ENCODE measurements around the gene GRIA2.

The GRIA2 gene

GRCh38 chr4:157327666-157328065 is 107.1 kb downstream of the GRIA2 start:
- no peaks in the 10 kb centered on the region for H3K4me1 ChIP-seq (ENCODE audit: control extremely low read depth in 1 of 4, control insufficient read depth in 4 of 4, insufficient read depth in 4 of 4, low read length in 3 of 4)
- H3K4me3 ChIP-seq (ENCODE audit: control insufficient read depth in 1 of 7, extremely low read depth in 1 of 7, insufficient read depth in 4 of 7, low read depth in 2 of 7, low read length in 6 of 7), result no peak overlapping the region
- 40% methylated on average over 1 of the region's 2 CpGs for WGBS (ENCODE audit: insufficient coverage)
- POLR2A ChIA-PET, result no interaction called here
- no peak for DNase-seq
- peaks cover 0 to under 1% (median 0%) of the 10 kb centered on the region in 5 experiments for H3K27me3 ChIP-seq (replicated peaks in 2 of 5; ENCODE audit: control insufficient read depth in 4 of 5, insufficient read depth in 5 of 5, low read length in 4 of 5)
- CTCF ChIA-PET, result no interaction called here
- no peaks in the 10 kb centered on the region for H3K36me3 ChIP-seq (ENCODE audit: control insufficient read depth in 4 of 4, insufficient read depth in 4 of 4, low read length in 3 of 4)
- H3K27ac ChIP-seq (ENCODE audit: insufficient read depth in 1 of 2, low read depth in 1 of 2, low read length in 2 of 2, poor library complexity in 1 of 2, severe bottlenecking in 2 of 2), result no peak overlapping the region
- no peaks in the 10 kb centered on the region for H3K9me3 ChIP-seq (ENCODE audit: control extremely low read depth in 1 of 5, control insufficient read depth in 4 of 5, insufficient read depth in 2 of 5, low read depth in 1 of 5, low read length in 4 of 5)

DNA sequence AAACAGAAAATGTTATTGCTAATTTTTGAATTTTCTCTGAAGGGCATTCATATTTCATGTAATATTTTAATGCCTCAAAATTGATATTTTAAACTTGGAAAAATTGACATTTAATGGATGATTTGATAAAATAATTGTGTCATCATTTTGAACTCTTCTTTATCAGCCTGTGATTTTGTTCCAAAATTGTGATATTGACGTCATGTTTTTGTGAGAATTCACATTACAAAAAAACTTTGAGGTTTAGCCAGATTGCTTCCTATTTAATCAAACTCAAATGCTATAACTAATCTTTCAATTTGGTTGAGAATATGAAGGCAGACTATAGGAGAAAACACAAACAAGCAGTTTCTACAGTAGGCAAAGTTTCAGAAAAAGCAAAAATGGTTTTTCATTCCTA is 137.4 kb downstream of the GRIA2 start:
- ChIA-PET POLR2A (no interaction called here), CTCF (no interaction called here)
- Histone ChIP-seq H3K4me1 (ENCODE audit: control extremely low read depth in 1 of 4, control insufficient read depth in 4 of 4, insufficient read depth in 4 of 4, low read length in 3 of 4) (no peaks in the 10 kb centered on the region), H3K36me3 (ENCODE audit: control insufficient read depth in 4 of 4, insufficient read depth in 4 of 4, low read length in 3 of 4) (no peaks in the 10 kb centered on the region), H3K27ac (ENCODE audit: insufficient read depth in 1 of 2, low read depth in 1 of 2, low read length in 2 of 2, poor library complexity in 1 of 2, severe bottlenecking in 2 of 2) (no peak overlapping the region), H3K27me3 (replicated peaks in 2 of 5; ENCODE audit: control insufficient read depth in 4 of 5, insufficient read depth in 5 of 5, low read length in 4 of 5) (no peaks in the 10 kb centered on the region), H3K4me3 (ENCODE audit: control insufficient read depth in 1 of 7, extremely low read depth in 1 of 7, insufficient read depth in 4 of 7, low read depth in 2 of 7, low read length in 6 of 7) (no peak overlapping the region), H3K9me3 (ENCODE audit: control extremely low read depth in 1 of 5, control insufficient read depth in 4 of 5, insufficient read depth in 2 of 5, low read depth in 1 of 5, low read length in 4 of 5) (no peaks in the 10 kb centered on the region)
- no CpG with 5 or more reads among the region's 1 CpG for WGBS (ENCODE audit: insufficient coverage)
- DNase-seq, result no peak

DNA sequence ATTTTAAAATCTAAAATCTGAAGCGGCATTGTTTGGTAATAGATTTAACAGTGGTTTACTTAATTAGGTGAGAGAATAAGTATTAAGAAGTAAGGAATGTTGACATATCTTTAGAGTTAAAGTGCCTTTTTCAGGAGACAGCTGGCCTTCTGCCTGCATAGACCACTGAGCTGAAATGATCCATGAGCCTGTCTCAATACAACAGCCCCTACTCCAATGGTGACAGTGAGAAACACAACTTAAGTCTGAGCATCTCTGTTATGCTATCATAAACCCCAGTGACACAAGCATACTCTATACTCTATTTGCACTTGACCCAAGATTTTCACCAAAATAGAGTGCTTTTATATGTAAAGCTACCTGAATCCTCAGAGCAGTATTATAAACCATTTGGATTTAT is 137.9 kb downstream of the GRIA2 start:
- Histone ChIP-seq H3K4me1 (ENCODE audit: control extremely low read depth in 1 of 4, control insufficient read depth in 4 of 4, insufficient read depth in 4 of 4, low read length in 3 of 4) (no peaks in the 10 kb centered on the region), H3K27ac (ENCODE audit: insufficient read depth in 1 of 2, low read depth in 1 of 2, low read length in 2 of 2, poor library complexity in 1 of 2, severe bottlenecking in 2 of 2) (no peak overlapping the region), H3K9me3 (ENCODE audit: control extremely low read depth in 1 of 5, control insufficient read depth in 4 of 5, insufficient read depth in 2 of 5, low read depth in 1 of 5, low read length in 4 of 5) (no peaks in the 10 kb centered on the region), H3K4me3 (ENCODE audit: control insufficient read depth in 1 of 7, extremely low read depth in 1 of 7, insufficient read depth in 4 of 7, low read depth in 2 of 7, low read length in 6 of 7) (no peak overlapping the region), H3K27me3 (replicated peaks in 2 of 5; ENCODE audit: control insufficient read depth in 4 of 5, insufficient read depth in 5 of 5, low read length in 4 of 5) (no peaks in the 10 kb centered on the region), H3K36me3 (ENCODE audit: control insufficient read depth in 4 of 4, insufficient read depth in 4 of 4, low read length in 3 of 4) (no peaks in the 10 kb centered on the region)
- ChIA-PET CTCF (no interaction called here), POLR2A (no interaction called here)
- DNase-seq, result no peak
- no CpG with 5 or more reads among the region's 1 CpG for WGBS (ENCODE audit: insufficient coverage)

- Histone ChIP-seq H3K4me3 (ENCODE audit: control insufficient read depth in 1 of 7, extremely low read depth in 1 of 7, insufficient read depth in 4 of 7, low read depth in 2 of 7, low read length in 6 of 7) (no peak overlapping the region), H3K4me1 (ENCODE audit: control extremely low read depth in 1 of 4, control insufficient read depth in 4 of 4, insufficient read depth in 4 of 4, low read length in 3 of 4) (no peaks in the 10 kb centered on the region), H3K36me3 (ENCODE audit: control insufficient read depth in 4 of 4, insufficient read depth in 4 of 4, low read length in 3 of 4) (no peaks in the 10 kb centered on the region), H3K9me3 (ENCODE audit: control extremely low read depth in 1 of 5, control insufficient read depth in 4 of 5, insufficient read depth in 2 of 5, low read depth in 1 of 5, low read length in 4 of 5) (no peaks in the 10 kb centered on the region), H3K27ac (ENCODE audit: insufficient read depth in 1 of 2, low read depth in 1 of 2, low read length in 2 of 2, poor library complexity in 1 of 2, severe bottlenecking in 2 of 2) (no peak overlapping the region), H3K27me3 (replicated peaks in 2 of 5; ENCODE audit: control insufficient read depth in 4 of 5, insufficient read depth in 5 of 5, low read length in 4 of 5) (no peaks in the 10 kb centered on the region)
- WGBS (ENCODE audit: insufficient coverage), result no CpG with 5 or more reads among the region's 1 CpG
- CTCF ChIA-PET, result no interaction called here
- no peak for DNase-seq
- POLR2A ChIA-PET, result no interaction called here
These were observed 138.3 kb downstream of the GRIA2 start for GRCh38 chr4:157358851-157359250.

GRCh38 chr4:157363360-157363759 is 142.8 kb downstream of the GRIA2 start:
- POLR2A ChIA-PET, result no interaction called here
- 71% methylated on average over 4 of the region's 4 CpGs for WGBS (ENCODE audit: insufficient coverage)

DNA sequence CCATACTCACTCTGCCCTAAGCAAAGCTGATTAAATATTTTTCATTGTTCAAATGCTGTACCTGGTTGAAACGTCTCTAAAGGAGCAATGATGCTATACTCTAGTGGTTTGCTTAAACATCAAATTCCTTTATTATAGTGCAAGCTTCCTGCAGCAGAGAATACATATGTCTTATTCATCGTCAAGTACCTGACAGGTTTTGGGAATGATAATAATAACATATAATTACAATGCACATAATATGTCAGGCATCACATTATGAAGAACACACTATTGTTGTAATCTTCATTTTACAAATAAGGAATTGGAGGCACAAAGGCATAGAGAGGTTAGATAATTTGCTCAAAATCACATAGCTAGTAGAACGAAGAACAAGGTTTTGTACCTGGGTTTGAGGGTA is 151.6 kb downstream of the GRIA2 start:
- no peak for DNase-seq
- no peaks in the 10 kb centered on the region for H3K4me1 ChIP-seq (ENCODE audit: control extremely low read depth in 1 of 4, control insufficient read depth in 4 of 4, insufficient read depth in 4 of 4, low read length in 3 of 4)
- no peak overlapping the region for H3K4me3 ChIP-seq (ENCODE audit: control insufficient read depth in 1 of 7, extremely low read depth in 1 of 7, insufficient read depth in 4 of 7, low read depth in 2 of 7, low read length in 6 of 7)
- no peaks in the 10 kb centered on the region for H3K9me3 ChIP-seq (ENCODE audit: control extremely low read depth in 1 of 5, control insufficient read depth in 4 of 5, insufficient read depth in 2 of 5, low read depth in 1 of 5, low read length in 4 of 5)
- no peaks in the 10 kb centered on the region for H3K27me3 ChIP-seq (replicated peaks in 2 of 5; ENCODE audit: control insufficient read depth in 4 of 5, insufficient read depth in 5 of 5, low read length in 4 of 5)
- WGBS (ENCODE audit: insufficient coverage), result no CpG with 5 or more reads among the region's 3 CpGs
- H3K36me3 ChIP-seq (ENCODE audit: control insufficient read depth in 4 of 4, insufficient read depth in 4 of 4, low read length in 3 of 4), result no peaks in the 10 kb centered on the region
- H3K27ac ChIP-seq (ENCODE audit: insufficient read depth in 1 of 2, low read depth in 1 of 2, low read length in 2 of 2, poor library complexity in 1 of 2, severe bottlenecking in 2 of 2), result no peak overlapping the region
- CTCF ChIA-PET, result no interaction called here
- POLR2A ChIA-PET, result no interaction called here

More at GRCh38 chr4:157363360-157363759, 142.8 kb downstream of the GRIA2 start:
- Histone ChIP-seq H3K9me3 (ENCODE audit: control extremely low read depth in 1 of 5, control insufficient read depth in 4 of 5, insufficient read depth in 2 of 5, low read depth in 1 of 5, low read length in 4 of 5) (no peaks in the 10 kb centered on the region), H3K4me3 (ENCODE audit: control insufficient read depth in 1 of 7, extremely low read depth in 1 of 7, insufficient read depth in 4 of 7, low read depth in 2 of 7, low read length in 6 of 7) (no peak overlapping the region), H3K27ac (ENCODE audit: insufficient read depth in 1 of 2, low read depth in 1 of 2, low read length in 2 of 2, poor library complexity in 1 of 2, severe bottlenecking in 2 of 2) (no peak overlapping the region), H3K27me3 (replicated peaks in 2 of 5; ENCODE audit: control insufficient read depth in 4 of 5, insufficient read depth in 5 of 5, low read length in 4 of 5) (no peaks in the 10 kb centered on the region), H3K36me3 (ENCODE audit: control insufficient read depth in 4 of 4, insufficient read depth in 4 of 4, low read length in 3 of 4) (no peaks in the 10 kb centered on the region), H3K4me1 (ENCODE audit: control extremely low read depth in 1 of 4, control insufficient read depth in 4 of 4, insufficient read depth in 4 of 4, low read length in 3 of 4) (no peaks in the 10 kb centered on the region)
- DNase-seq, result no peak
- CTCF ChIA-PET, result no interaction called here

DNA sequence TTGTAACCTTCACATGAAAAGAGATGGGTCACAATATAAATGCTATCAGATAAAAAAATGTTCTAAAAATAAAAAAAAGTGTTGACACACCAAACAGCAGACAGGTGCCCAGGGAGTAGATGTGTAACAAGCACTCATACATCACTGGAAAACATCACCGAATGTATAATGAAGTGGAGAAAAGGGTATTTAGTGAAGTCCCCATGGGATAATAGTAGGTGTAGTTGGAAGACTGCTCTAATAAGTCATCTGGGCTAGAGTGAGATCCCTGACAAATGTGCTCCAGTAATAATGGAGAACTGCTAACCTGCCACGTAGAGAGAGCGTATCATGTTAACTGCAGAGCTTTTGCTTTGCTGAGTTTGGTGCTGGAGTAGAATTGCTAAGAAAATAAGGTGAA is 152.0 kb downstream of the GRIA2 start:
- no peak overlapping the region for H3K4me3 ChIP-seq (ENCODE audit: control insufficient read depth in 1 of 7, extremely low read depth in 1 of 7, insufficient read depth in 4 of 7, low read depth in 2 of 7, low read length in 6 of 7)
- DNase-seq, result no peak
- H3K27me3 ChIP-seq (replicated peaks in 2 of 5; ENCODE audit: control insufficient read depth in 4 of 5, insufficient read depth in 5 of 5, low read length in 4 of 5), result no peaks in the 10 kb centered on the region
- POLR2A ChIA-PET, result no interaction called here
- CTCF ChIA-PET, result no interaction called here
- no peaks in the 10 kb centered on the region for H3K9me3 ChIP-seq (ENCODE audit: control extremely low read depth in 1 of 5, control insufficient read depth in 4 of 5, insufficient read depth in 2 of 5, low read depth in 1 of 5, low read length in 4 of 5)
- no peaks in the 10 kb centered on the region for H3K36me3 ChIP-seq (ENCODE audit: control insufficient read depth in 4 of 4, insufficient read depth in 4 of 4, low read length in 3 of 4)
- no peaks in the 10 kb centered on the region for H3K4me1 ChIP-seq (ENCODE audit: control extremely low read depth in 1 of 4, control insufficient read depth in 4 of 4, insufficient read depth in 4 of 4, low read length in 3 of 4)
- WGBS (ENCODE audit: insufficient coverage), result no CpG with 5 or more reads among the region's 3 CpGs
- no peak overlapping the region for H3K27ac ChIP-seq (ENCODE audit: insufficient read depth in 1 of 2, low read depth in 1 of 2, low read length in 2 of 2, poor library complexity in 1 of 2, severe bottlenecking in 2 of 2)

DNA sequence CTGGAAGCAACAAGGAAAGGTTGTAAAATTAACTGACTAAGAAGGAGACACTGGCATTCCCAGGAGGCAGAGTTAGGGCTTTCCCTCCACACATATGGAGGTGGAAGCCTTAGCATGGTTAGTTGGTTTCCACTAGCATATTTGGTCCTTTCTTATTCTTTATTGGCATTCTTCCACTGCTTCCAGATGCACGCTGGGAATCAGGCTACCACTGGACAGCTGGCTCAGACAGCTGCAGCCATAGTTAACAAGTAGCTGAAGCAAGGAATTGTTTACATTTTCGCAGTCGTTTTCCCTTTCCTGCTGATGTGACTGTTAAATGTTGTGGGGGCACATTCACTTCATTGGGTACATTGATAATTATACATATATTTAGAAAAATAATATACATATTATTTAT is 169.2 kb downstream of the GRIA2 start:
- CTCF ChIA-PET, result no interaction called here
- no peaks in the 10 kb centered on the region for H3K36me3 ChIP-seq (ENCODE audit: control insufficient read depth in 4 of 4, insufficient read depth in 4 of 4, low read length in 3 of 4)
- H3K27me3 ChIP-seq (replicated peaks in 2 of 5; ENCODE audit: control insufficient read depth in 4 of 5, insufficient read depth in 5 of 5, low read length in 4 of 5), result no peaks in the 10 kb centered on the region
- H3K4me1 ChIP-seq (ENCODE audit: control extremely low read depth in 1 of 4, control insufficient read depth in 4 of 4, insufficient read depth in 4 of 4, low read length in 3 of 4), result no peaks in the 10 kb centered on the region
- POLR2A ChIA-PET, result no interaction called here
- DNase-seq, result no peak
- H3K27ac ChIP-seq (ENCODE audit: insufficient read depth in 1 of 2, low read depth in 1 of 2, low read length in 2 of 2, poor library complexity in 1 of 2, severe bottlenecking in 2 of 2), result no peak overlapping the region
- no peaks in the 10 kb centered on the region for H3K9me3 ChIP-seq (ENCODE audit: control extremely low read depth in 1 of 5, control insufficient read depth in 4 of 5, insufficient read depth in 2 of 5, low read depth in 1 of 5, low read length in 4 of 5)
- WGBS (ENCODE audit: insufficient coverage), result 80% methylated on average over 1 of the region's 3 CpGs
- H3K4me3 ChIP-seq (ENCODE audit: control insufficient read depth in 1 of 7, extremely low read depth in 1 of 7, insufficient read depth in 4 of 7, low read depth in 2 of 7, low read length in 6 of 7), result no peak overlapping the region

Measured in common myeloid progenitor, CD34-positive (primary cell).